HCT116 (cell line): Measurements from ENCODE around the gene NUMB. TPM values are rescaled to one million over a fixed set of nuclear protein-coding genes. Genes with fewer than 3 reads are reported as not detected.

Experiments
- ATAC-seq: fragments of 200-7000 bp; cut with Tn5 transposase; 2 replicates; pipeline ENCODE4 v1.9.1; 2020; ENCODE audit warnings: mild to moderate bottlenecking, moderate library complexity
- BruUV-seq: library from RNA; stranded (reverse); fragments of 400-500 nt; replicated peaks from 2 replicates; lab custom pipeline; 2021; lab: Mats Ljungman, UMichigan
- CTCF ChIA-PET: fragments of 300-600 bp; sonication (Branson Sonifier 250); formaldehyde crosslinking; loops from one replicate; lab custom pipeline; 2021; ENCODE audit warnings: antibody characterized with exemption; lab: Charles Lee
- POLR2A ChIA-PET: fragments of 300-600, 350-600 bp; sonication (Branson Sonifier 250); formaldehyde crosslinking; loops from one replicate; lab custom pipeline; 2021; ENCODE audit warnings: antibody characterized with exemption; lab: Charles Lee
- RAD21 ChIA-PET, 2 experiments: fragments of 300-600 bp; sonication (Branson Sonifier 250); formaldehyde crosslinking; loops; one replicate each; lab custom pipeline; 2023; ENCODE audit warnings: low total read pairs in 2 of 2; ENCODE audit not compliant: uncharacterized antibody in 2 of 2, unreplicated experiment in 2 of 2, low non-redundant PET in 1 of 2; lab: Charles Lee
- DNase-seq: peaks from one replicate; pipeline ENCODE4 v3.0.0-alpha.2; 2010; ENCODE audit warnings: low read depth, low spot score
- H2AFZ ChIP-seq: fragments of 200-600 bp; shearing (Covaris generic), sonication (generic); 2 replicates; pipeline ENCODE4 v1.6.1; 2017; ENCODE audit warnings: low read depth, mixed run types, mixed read lengths, antibody characterized with exemption, low read length; ENCODE audit not compliant: poor library complexity, severe bottlenecking
- H3K27ac ChIP-seq: 2 replicates; pipeline ENCODE4 v1.5.1; 2012; ENCODE audit warnings: low read depth, low read length
- H3K27me3 ChIP-seq: fragments of 200-600 bp; sonication (generic); 2 replicates; pipeline ENCODE4 v1.6.1; 2016; ENCODE audit warnings: mixed run types, low read length, mixed read lengths; ENCODE audit not compliant: insufficient read depth
- H3K36me3 ChIP-seq, 2 experiments: fragments of 200-500 bp in 1 of 2; fragments of 200-600 bp in 1 of 2; sonication (Bioruptor generic) in 1 of 2; sonication (generic) in 1 of 2; 2 replicates each; pipeline versions ENCODE4 v1.5.1 to v1.6.1; 2014 to 2016; ENCODE audit warnings: low read length in 2 of 2, inconsistent platforms in 1 of 2, mixed read lengths in 1 of 2, mixed run types in 1 of 2; ENCODE audit not compliant: insufficient read depth in 2 of 2, control insufficient read depth in 1 of 2
- H3K4me1 ChIP-seq, 2 experiments: fragments of 200-600 bp in 1 of 2; sonication (generic) in 1 of 2; 2 replicates each; pipeline versions ENCODE4 v1.5.1 to v1.6.1; 2012 to 2017; ENCODE audit warnings: low read length in 2 of 2, inconsistent platforms in 1 of 2, mild to moderate bottlenecking in 1 of 2, mixed read lengths in 1 of 2, mixed run types in 1 of 2, moderate library complexity in 1 of 2; ENCODE audit not compliant: insufficient read depth in 2 of 2, control insufficient read depth in 1 of 2
- H3K4me2 ChIP-seq: fragments of 200-600 bp; sonication (generic); 2 replicates; pipeline ENCODE4 v1.6.1; 2017; ENCODE audit warnings: mixed run types, low read length, mixed read lengths
- H3K4me3 ChIP-seq, 2 experiments: fragments of 200-600 bp in 1 of 2; sonication (generic) in 1 of 2; replicated peaks in 1 of 2; 2 replicates each; pipeline ENCODE4 v1.5.1; 2011 to 2016; ENCODE audit warnings: low read length in 2 of 2, control low read depth in 1 of 2, low read depth in 1 of 2, mild to moderate bottlenecking in 1 of 2, mixed read lengths in 1 of 2, mixed run types in 1 of 2
- H3K79me2 ChIP-seq: fragments of 200-600 bp; sonication (generic); 2 replicates; pipeline ENCODE4 v1.6.1; 2017; ENCODE audit warnings: mild to moderate bottlenecking, mixed run types, low read length, moderate library complexity, mixed read lengths; ENCODE audit not compliant: insufficient read depth
- H3K9ac ChIP-seq: fragments of 200-600 bp; sonication (generic); 2 replicates; pipeline ENCODE4 v1.6.1; 2016; ENCODE audit warnings: low read length, mixed read lengths
- H3K9me2 ChIP-seq: fragments of 200-600 bp; sonication (generic), shearing (Covaris generic); 2 replicates; pipeline ENCODE4 v1.6.1; 2017; ENCODE audit warnings: mixed run types, mild to moderate bottlenecking, moderate library complexity; ENCODE audit not compliant: insufficient read depth
- H3K9me3 ChIP-seq, 2 experiments: fragments of 200-500 bp in 1 of 2; fragments of 200-600 bp in 1 of 2; sonication (Bioruptor generic) in 1 of 2; sonication (generic) in 1 of 2; 2 replicates each; pipeline ENCODE4 v1.6.1; 2014 to 2017; ENCODE audit warnings: low read length in 2 of 2, mixed read lengths in 2 of 2, inconsistent platforms in 1 of 2, low read depth in 1 of 2, mild to moderate bottlenecking in 1 of 2, mixed run types in 1 of 2, moderate library complexity in 1 of 2; ENCODE audit not compliant: control insufficient read depth in 1 of 2, insufficient read depth in 1 of 2
- H4K20me1 ChIP-seq: fragments of 200-600 bp; sonication (generic), shearing (Covaris generic); 2 replicates; pipeline ENCODE4 v1.6.1; 2017; ENCODE audit warnings: mixed run types, mild to moderate bottlenecking, moderate library complexity; ENCODE audit not compliant: insufficient read depth
- EGR1 ChIP-seq: IDR thresholded peaks from 2 replicates; pipeline ENCODE4 v1.6.1; 2012; ENCODE audit warnings: low read depth
- POLR2A ChIP-seq: IDR thresholded peaks from 2 replicates; pipeline ENCODE4 v1.7.0; 2011; ENCODE audit warnings: borderline replicate concordance; ENCODE audit not compliant: insufficient read depth, insufficient read length; ENCODE audit errors: extremely low read depth
- REST ChIP-seq: IDR thresholded peaks from 2 replicates; pipeline ENCODE4 v1.6.1; 2012; ENCODE audit warnings: low read depth
- YY1 ChIP-seq: IDR thresholded peaks from 2 replicates; pipeline ENCODE4 v1.6.1; 2011; ENCODE audit warnings: low read length, low read depth, moderate library complexity, mild to moderate bottlenecking; ENCODE audit not compliant: insufficient replicate concordance; ENCODE audit errors: extremely low read depth
- ZFX ChIP-seq: fragments of 450-650 bp; IDR thresholded peaks from 2 replicates; pipeline ENCODE4 v1.6.1; 2017
- intact Hi-C: fragments of 100-400 bp; cut with micrococcal nuclease; formaldehyde crosslinking; loops from 2 replicates; pipeline ENCODE4 v1.10.0; 2022
- total RNA-seq: library from RNA; stranded (reverse); gene quantifications from one replicate; pipeline ENCODE4 v1.2.1, GENCODE V29; 2021; ENCODE audit not compliant: unreplicated experiment
- TF ChIP-seq, protein P1 (sequence below): IDR thresholded peaks from 2 replicates; pipeline ENCODE4 v1.6.1; 2012
- TF ChIP-seq, protein P2 (sequence below): IDR thresholded peaks from 2 replicates; pipeline ENCODE4 v1.6.1; 2012

Gene NUMB
- total RNA-seq, 1 experiment from 2014 or later = 43.0 TPM

GRCh38 chr14:73225496-73225895 lies 232.8 kb downstream of the NUMB start:
- no peak overlapping the region for H3K4me2 ChIP-seq
- H3K27ac ChIP-seq = no peak overlapping the region
- no peak overlapping the region for H2AFZ ChIP-seq
- no TSS peak for BruUV-seq
- DNase-seq (no peak), ATAC-seq (no peak)
- no peaks in the 10 kb centered on the region for H3K9me3 ChIP-seq
- ChIA-PET RAD21 (no interaction called here), POLR2A (no interaction called here), CTCF (no interaction called here)
- H3K27me3 ChIP-seq = no peaks in the 10 kb centered on the region
- no peaks in the 10 kb centered on the region for H3K79me2 ChIP-seq
- no peaks in the 10 kb centered on the region for H4K20me1 ChIP-seq
- TF ChIP-seq YY1 (no peak), REST (no peak), EGR1 (no peak), ZFX (no peak), POLR2A (no peak)
- TF ChIP-seq, protein P1, sequence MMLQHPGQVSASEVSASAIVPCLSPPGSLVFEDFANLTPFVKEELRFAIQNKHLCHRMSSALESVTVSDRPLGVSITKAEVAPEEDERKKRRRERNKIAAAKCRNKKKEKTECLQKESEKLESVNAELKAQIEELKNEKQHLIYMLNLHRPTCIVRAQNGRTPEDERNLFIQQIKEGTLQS = no peak
- TF ChIP-seq, protein P2, sequence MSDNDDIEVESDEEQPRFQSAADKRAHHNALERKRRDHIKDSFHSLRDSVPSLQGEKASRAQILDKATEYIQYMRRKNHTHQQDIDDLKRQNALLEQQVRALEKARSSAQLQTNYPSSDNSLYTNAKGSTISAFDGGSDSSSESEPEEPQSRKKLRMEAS = no peak
- intact Hi-C loops = no loop called here
- H3K9me2 ChIP-seq = no peaks in the 10 kb centered on the region
- no peaks in the 10 kb centered on the region for H3K4me1 ChIP-seq
- no peaks in the 10 kb centered on the region for H3K36me3 ChIP-seq
- no peak overlapping the region for H3K4me3 ChIP-seq
- H3K9ac ChIP-seq = no peak overlapping the region

Other genes starting within 250 kb of the NUMB start
- 9.6 TPM for gene PAPLN, start 221.0 kb downstream of the NUMB start, total RNA-seq
- gene RIOX1, start 32.4 kb upstream of the NUMB start, total RNA-seq = 4.2 TPM
- not detected for gene ACOT1, start 78.6 kb upstream of the NUMB start, total RNA-seq
- gene HEATR4, start 100.4 kb upstream of the NUMB start, total RNA-seq = not detected
- gene ACOT2, start 110.7 kb upstream of the NUMB start, total RNA-seq = 0.44 TPM
- not detected for gene ACOT4, start 133.3 kb upstream of the NUMB start, total RNA-seq
- gene ACOT6, start 154.0 kb upstream of the NUMB start, total RNA-seq = not detected
- gene DNAL1, start 186.4 kb upstream of the NUMB start, total RNA-seq = 14.6 TPM